ENCODE data around the gene UGT2B7. TPM values are rescaled to one million over a fixed set of nuclear protein-coding genes. Genes with fewer than 3 reads are reported as not detected.

The UGT2B7 gene
- total RNA-seq, 1 experiment from 2014 or later, result not detected

DNA sequence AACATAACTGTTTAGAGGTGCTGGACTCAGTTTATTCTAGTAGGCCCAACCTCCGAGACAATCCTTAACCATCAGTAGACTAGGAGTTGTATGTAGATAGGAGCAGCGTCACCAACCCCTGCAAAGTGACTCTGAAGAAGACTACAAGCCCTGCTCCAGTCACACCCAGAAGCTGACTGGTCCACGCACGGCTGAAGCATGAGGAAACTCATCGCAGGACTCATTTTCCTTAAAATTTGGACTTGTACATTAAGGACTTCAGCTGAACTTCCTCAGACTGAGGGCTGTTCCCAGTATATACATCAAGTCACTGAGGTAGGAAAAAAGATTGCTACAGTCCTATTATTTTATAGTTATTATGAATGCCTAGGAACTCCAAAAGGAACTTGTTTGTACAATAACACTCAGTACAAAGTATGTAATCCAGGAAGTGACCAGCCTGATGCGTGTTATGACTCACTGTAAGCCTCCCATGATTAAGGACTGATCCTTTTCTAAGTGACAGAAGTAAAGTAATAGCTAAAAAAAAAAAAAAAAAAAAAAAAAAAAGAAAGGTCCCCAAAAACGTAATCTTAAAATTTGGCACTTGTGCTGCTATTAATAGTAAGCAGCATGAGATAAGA is 41.6 kb upstream of the UGT2B7 start:
- Mint-ChIP-seq H3K4me1 (peaks cover 42 to 45% of the 10 kb centered on the region in 2 experiments), H3K27ac (no peak overlapping the region), H3K27me3 (ENCODE audit: low read depth) (no peaks in the 10 kb centered on the region), H3K4me3 (no peak overlapping the region), H3K9me3 (no peaks in the 10 kb centered on the region), H3K36me3 (ENCODE audit: insufficient read depth in 1 of 3, low read depth in 3 of 3) (peaks cover 0 to 2% (median 0%) of the 10 kb centered on the region in 3 experiments; a peak in 1 of 7 replicates)
- Histone ChIP-seq H3K9ac (ENCODE audit: extremely low read depth, insufficient read length, low read length) (no peak overlapping the region), H2BK120ac (ENCODE audit: low read depth, low read length, poor library complexity, severe bottlenecking) (no peak overlapping the region), H3K14ac (ENCODE audit: insufficient read depth, low read length) (no peak overlapping the region), H3K4me1 (ENCODE audit: insufficient read depth, low read length) (peaks cover 5% of the 10 kb centered on the region; the same call in 1 of the 2 replicates), H3K79me1 (ENCODE audit: insufficient read depth, low read depth, low read length, poor library complexity, severe bottlenecking) (no peaks in the 10 kb centered on the region), H3K27ac (ENCODE audit: insufficient read length, low read depth, low read length) (no peak overlapping the region), H3K27me3 (ENCODE audit: insufficient read depth, low read length) (no peaks in the 10 kb centered on the region), H3T11ph (ENCODE audit: low read length) (no peak overlapping the region), H4K20me1 (ENCODE audit: control insufficient read depth, insufficient read depth, insufficient read length) (no peaks in the 10 kb centered on the region), H4K91ac (ENCODE audit: insufficient read length, low read depth, low read length) (no peak overlapping the region), H4K5ac (ENCODE audit: insufficient read length, low read depth, low read length) (no peak overlapping the region), H2BK15ac (ENCODE audit: low read depth, low read length) (no peak overlapping the region), H3K4ac (ENCODE audit: low read depth, low read length) (no peak overlapping the region), H3K56ac (ENCODE audit: insufficient read length, low read depth, low read length) (no peak overlapping the region), H2AFZ (ENCODE audit: low read length) (no peak overlapping the region), H3K23me2 (ENCODE audit: insufficient read length, low read depth, low read length, poor library complexity, severe bottlenecking) (no peaks in the 10 kb centered on the region), H3K18ac (ENCODE audit: insufficient read length, low read depth, low read length) (no peak overlapping the region), H3K23ac (ENCODE audit: insufficient read length, low read depth, low read length) (no peak overlapping the region), H2BK5ac (ENCODE audit: insufficient read length, low read length) (no peak overlapping the region), H3K79me2 (ENCODE audit: insufficient read depth, low read length) (no peaks in the 10 kb centered on the region), H3K4me2 (ENCODE audit: insufficient read depth, insufficient read length, low read length) (no peak overlapping the region), H3K9me3 (ENCODE audit: control insufficient read depth, low read depth, low read length) (no peaks in the 10 kb centered on the region), H2AK5ac (ENCODE audit: insufficient read length, low read length) (no peak overlapping the region), H4K8ac (replicated peaks; ENCODE audit: insufficient read length, low read depth, low read length) (no peak overlapping the region), H2BK12ac (ENCODE audit: insufficient read length, low read depth, low read length) (no peak overlapping the region), H2BK20ac (ENCODE audit: low read depth, low read length, poor library complexity, severe bottlenecking) (no peak overlapping the region)
- TF ChIP-seq, protein P1, sequence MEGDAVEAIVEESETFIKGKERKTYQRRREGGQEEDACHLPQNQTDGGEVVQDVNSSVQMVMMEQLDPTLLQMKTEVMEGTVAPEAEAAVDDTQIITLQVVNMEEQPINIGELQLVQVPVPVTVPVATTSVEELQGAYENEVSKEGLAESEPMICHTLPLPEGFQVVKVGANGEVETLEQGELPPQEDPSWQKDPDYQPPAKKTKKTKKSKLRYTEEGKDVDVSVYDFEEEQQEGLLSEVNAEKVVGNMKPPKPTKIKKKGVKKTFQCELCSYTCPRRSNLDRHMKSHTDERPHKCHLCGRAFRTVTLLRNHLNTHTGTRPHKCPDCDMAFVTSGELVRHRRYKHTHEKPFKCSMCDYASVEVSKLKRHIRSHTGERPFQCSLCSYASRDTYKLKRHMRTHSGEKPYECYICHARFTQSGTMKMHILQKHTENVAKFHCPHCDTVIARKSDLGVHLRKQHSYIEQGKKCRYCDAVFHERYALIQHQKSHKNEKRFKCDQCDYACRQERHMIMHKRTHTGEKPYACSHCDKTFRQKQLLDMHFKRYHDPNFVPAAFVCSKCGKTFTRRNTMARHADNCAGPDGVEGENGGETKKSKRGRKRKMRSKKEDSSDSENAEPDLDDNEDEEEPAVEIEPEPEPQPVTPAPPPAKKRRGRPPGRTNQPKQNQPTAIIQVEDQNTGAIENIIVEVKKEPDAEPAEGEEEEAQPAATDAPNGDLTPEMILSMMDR (conservative IDR thresholded peaks at IDR 0.05), result no peak
- WGBS (ENCODE audit: extremely low coverage, insufficient read length, low lambda C conversion rate), result no CpG with 5 or more reads among the region's 7 CpGs
- no peak for DNase-seq

All from H9 (cell line).